Liver (tissue), 9 donors: ENCODE data around the gene BMPER. TPM values are rescaled to one million over a fixed set of nuclear protein-coding genes. Genes with fewer than 3 reads are reported as not detected.

Experiments
- DNase-seq: peaks from one replicate; pipeline ENCODE4 v3.0.0-alpha.2; 2017; ENCODE audit warnings: low spot score
- H3K27ac ChIP-seq, 2 donors: one replicate each; pipeline ENCODE4 v1.7.0; 2013; ENCODE audit warnings: inconsistent platforms in 2 of 2, low read length in 2 of 2, control low read depth in 1 of 2, low read depth in 1 of 2, mild to moderate bottlenecking in 1 of 2
- H3K27me3 ChIP-seq, 4 donors: one replicate each; pipeline versions ENCODE4 v1.6.1 to v1.7.0; 2013; ENCODE audit warnings: low read length in 3 of 4, inconsistent platforms in 1 of 4, mild to moderate bottlenecking in 1 of 4, moderate library complexity in 1 of 4; ENCODE audit not compliant: control insufficient read depth in 4 of 4, insufficient read depth in 4 of 4
- H3K36me3 ChIP-seq, 4 donors: one replicate each; pipeline versions ENCODE4 v1.6.1 to v1.7.0; 2013; ENCODE audit warnings: low read length in 3 of 4, mild to moderate bottlenecking in 3 of 4, low read depth in 1 of 4, moderate library complexity in 1 of 4; ENCODE audit not compliant: control insufficient read depth in 4 of 4, insufficient read depth in 3 of 4
- H3K4me1 ChIP-seq, 4 donors: one replicate each; pipeline versions ENCODE4 v1.6.1 to v1.7.0; 2013; ENCODE audit warnings: low read length in 3 of 4, mild to moderate bottlenecking in 3 of 4, moderate library complexity in 1 of 4; ENCODE audit not compliant: control insufficient read depth in 4 of 4, insufficient read depth in 4 of 4
- H3K4me3 ChIP-seq, 3 donors: one replicate each; pipeline versions ENCODE4 v1.6.1 to v1.7.0; 2013; ENCODE audit warnings: low read length in 3 of 3, control low read depth in 1 of 3, low read depth in 1 of 3, mild to moderate bottlenecking in 1 of 3
- H3K9ac ChIP-seq, 2 donors: one replicate each; pipeline ENCODE4 v1.7.0; 2013; ENCODE audit warnings: low read length in 2 of 2, mild to moderate bottlenecking in 2 of 2, moderate library complexity in 2 of 2, control low read depth in 1 of 2, low read depth in 1 of 2
- H3K9me3 ChIP-seq, 4 donors: one replicate each; pipeline versions ENCODE4 v1.6.1 to v1.7.0; 2013; ENCODE audit warnings: low read length in 3 of 4; ENCODE audit not compliant: control insufficient read depth in 4 of 4
- CTCF ChIP-seq: fragments of 150-350 bp; IDR thresholded peaks from 2 replicates; pipeline ENCODE4 v1.5.1; 2017; ENCODE audit warnings: improper control_type of control experiment, low read depth, low read length; ENCODE audit not compliant: missing input control
- EGR1 ChIP-seq, 2 donors: IDR thresholded peaks; 2 replicates each; pipeline ENCODE4 v1.6.1; 2016 to 2018; ENCODE audit warnings: antibody characterized with exemption in 2 of 2, low read depth in 2 of 2
- FOXA1 ChIP-seq: IDR thresholded peaks from 2 replicates; pipeline ENCODE4 v1.6.1; 2016; ENCODE audit warnings: antibody characterized with exemption
- FOXA2 ChIP-seq: IDR thresholded peaks from 2 replicates; pipeline ENCODE4 v1.6.1; 2016; ENCODE audit warnings: antibody characterized with exemption
- GABPA ChIP-seq, 2 donors: IDR thresholded peaks in 1 of 2; conservative IDR thresholded peaks in 1 of 2; 2 replicates each; pipeline ENCODE4 v1.6.1; 2016; ENCODE audit warnings: antibody characterized with exemption in 2 of 2, mild to moderate bottlenecking in 1 of 2, moderate library complexity in 1 of 2
- HNF4A ChIP-seq, 2 donors: conservative IDR thresholded peaks; 2 replicates each; pipeline ENCODE4 v1.6.1; 2016; ENCODE audit warnings: antibody characterized with exemption in 2 of 2, mild to moderate bottlenecking in 2 of 2
- HNF4G ChIP-seq: IDR thresholded peaks from 2 replicates; pipeline ENCODE4 v1.6.1; 2016; ENCODE audit warnings: antibody characterized with exemption
- JUND ChIP-seq, 2 donors: IDR thresholded peaks; 2 replicates each; pipeline ENCODE4 v1.6.1; 2016; ENCODE audit warnings: antibody characterized with exemption in 2 of 2
- MAX ChIP-seq: IDR thresholded peaks from 2 replicates; pipeline ENCODE4 v1.6.1; 2016; ENCODE audit warnings: antibody characterized with exemption
- NR2F2 ChIP-seq: IDR thresholded peaks from 2 replicates; pipeline ENCODE4 v1.6.1; 2016; ENCODE audit warnings: antibody characterized with exemption
- SP1 ChIP-seq: IDR thresholded peaks from 2 replicates; pipeline ENCODE4 v1.6.1; 2018; ENCODE audit warnings: antibody characterized with exemption, mild to moderate bottlenecking
- TAF1 ChIP-seq: conservative IDR thresholded peaks from 2 replicates; pipeline ENCODE4 v1.6.1; 2016; ENCODE audit warnings: antibody characterized with exemption, mild to moderate bottlenecking
- YY1 ChIP-seq: IDR thresholded peaks from 2 replicates; pipeline ENCODE4 v1.6.1; 2016; ENCODE audit warnings: antibody characterized with exemption, mild to moderate bottlenecking
- ZBTB33 ChIP-seq: IDR thresholded peaks from 2 replicates; pipeline ENCODE4 v1.6.1; 2016; ENCODE audit warnings: antibody characterized with exemption
- WGBS: extraction: QIAGEN DNeasy Blood & Tissue Kit; methylation state at CpG from one replicate; pipeline ENCODE4 v1.1.7; 2013; 5-methylcytosine and 5-hydroxymethylcytosine counted together
- polyA plus RNA-seq, 2 donors: library from polyadenylated mRNA; stranded (reverse) in 1 of 2; unstranded in 1 of 2; fragments of 200-250 nt in 1 of 2; fragments of >200 nt in 1 of 2; fragmentation: Nextera tagmentation in 1 of 2; extraction: Ambion mirVana in 1 of 2; gene quantifications; one replicate each; pipeline versions ENCODE4 v1.2.1 to v1.2.3, GENCODE V29; 2013 to 2015
- total RNA-seq, 2 donors: library from RNA; depleted of rRNA; stranded (reverse); fragments of >200 nt; gene quantifications; one replicate each; pipeline ENCODE4 v1.2.3, GENCODE V29; 2014
- TF ChIP-seq, protein P1 (sequence below): IDR thresholded peaks from 2 replicates; pipeline ENCODE4 v1.6.1; 2016; ENCODE audit warnings: antibody characterized with exemption, mild to moderate bottlenecking
- TF ChIP-seq, protein P2 (sequence below): IDR thresholded peaks from 2 replicates; pipeline ENCODE4 v1.6.1; 2016; ENCODE audit warnings: antibody characterized with exemption
- donor health status: healthy.
- donor health status: healthy.
- donor health status: healthy.
- donor health status: healthy.
- donor health status: healthy.

The BMPER gene
- total and polyA plus RNA-seq, 4 donors, result 4.0 to 8.5 (median 6.2) TPM

- no peak overlapping the region for H3K4me3 ChIP-seq
- peaks cover 0 to 10% (median 6%) of the 10 kb centered on the region in 4 donors for H3K9me3 ChIP-seq
- no peak for DNase-seq
- no peaks in the 10 kb centered on the region for H3K4me1 ChIP-seq
- no peak overlapping the region for H3K27ac ChIP-seq
- no peaks in the 10 kb centered on the region for H3K36me3 ChIP-seq
- TF ChIP-seq FOXA1 (no peak), FOXA2 (no peak), HNF4A (conservative IDR thresholded peaks at IDR 0.05) (no peak), MAX (no peak), CTCF (no peak), TAF1 (no peak), EGR1 (IDR thresholded peaks at IDR 0.05; ENCODE audit: low read depth in 2 of 2) (no peak), SP1 (no peak), JUND (IDR thresholded peaks at IDR 0.05) (no peak), ZBTB33 (no peak), GABPA (IDR thresholded peaks at IDR 0.05 in 1 of 2, conservative IDR thresholded peaks at IDR 0.05 in 1 of 2) (no peak), HNF4G (no peak), NR2F2 (no peak)
- TF ChIP-seq, protein P1, sequence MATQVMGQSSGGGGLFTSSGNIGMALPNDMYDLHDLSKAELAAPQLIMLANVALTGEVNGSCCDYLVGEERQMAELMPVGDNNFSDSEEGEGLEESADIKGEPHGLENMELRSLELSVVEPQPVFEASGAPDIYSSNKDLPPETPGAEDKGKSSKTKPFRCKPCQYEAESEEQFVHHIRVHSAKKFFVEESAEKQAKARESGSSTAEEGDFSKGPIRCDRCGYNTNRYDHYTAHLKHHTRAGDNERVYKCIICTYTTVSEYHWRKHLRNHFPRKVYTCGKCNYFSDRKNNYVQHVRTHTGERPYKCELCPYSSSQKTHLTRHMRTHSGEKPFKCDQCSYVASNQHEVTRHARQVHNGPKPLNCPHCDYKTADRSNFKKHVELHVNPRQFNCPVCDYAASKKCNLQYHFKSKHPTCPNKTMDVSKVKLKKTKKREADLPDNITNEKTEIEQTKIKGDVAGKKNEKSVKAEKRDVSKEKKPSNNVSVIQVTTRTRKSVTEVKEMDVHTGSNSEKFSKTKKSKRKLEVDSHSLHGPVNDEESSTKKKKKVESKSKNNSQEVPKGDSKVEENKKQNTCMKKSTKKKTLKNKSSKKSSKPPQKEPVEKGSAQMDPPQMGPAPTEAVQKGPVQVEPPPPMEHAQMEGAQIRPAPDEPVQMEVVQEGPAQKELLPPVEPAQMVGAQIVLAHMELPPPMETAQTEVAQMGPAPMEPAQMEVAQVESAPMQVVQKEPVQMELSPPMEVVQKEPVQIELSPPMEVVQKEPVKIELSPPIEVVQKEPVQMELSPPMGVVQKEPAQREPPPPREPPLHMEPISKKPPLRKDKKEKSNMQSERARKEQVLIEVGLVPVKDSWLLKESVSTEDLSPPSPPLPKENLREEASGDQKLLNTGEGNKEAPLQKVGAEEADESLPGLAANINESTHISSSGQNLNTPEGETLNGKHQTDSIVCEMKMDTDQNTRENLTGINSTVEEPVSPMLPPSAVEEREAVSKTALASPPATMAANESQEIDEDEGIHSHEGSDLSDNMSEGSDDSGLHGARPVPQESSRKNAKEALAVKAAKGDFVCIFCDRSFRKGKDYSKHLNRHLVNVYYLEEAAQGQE, result no peak
- TF ChIP-seq, protein P2, sequence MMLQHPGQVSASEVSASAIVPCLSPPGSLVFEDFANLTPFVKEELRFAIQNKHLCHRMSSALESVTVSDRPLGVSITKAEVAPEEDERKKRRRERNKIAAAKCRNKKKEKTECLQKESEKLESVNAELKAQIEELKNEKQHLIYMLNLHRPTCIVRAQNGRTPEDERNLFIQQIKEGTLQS, result no peak
- peaks cover 0 to 3% (median 0%) of the 10 kb centered on the region in 4 donors for H3K27me3 ChIP-seq
- no peak overlapping the region for H3K9ac ChIP-seq
- WGBS, result 9% methylated on average over 1 of the region's 1 CpG
These were observed 219.4 kb downstream of the BMPER start for GRCh38 chr7:34124765-34125164.

GRCh38 chr7:34128762-34129161 lies 223.4 kb downstream of the BMPER start:
- H3K9ac ChIP-seq, result no peak overlapping the region
- WGBS, result 79% methylated on average over 5 of the region's 5 CpGs
- peaks cover 0 to 9% (median 4%) of the 10 kb centered on the region in 4 donors for H3K9me3 ChIP-seq
- H3K4me1 ChIP-seq, result no peaks in the 10 kb centered on the region
- H3K27ac ChIP-seq, result no peak overlapping the region
- no peak overlapping the region for H3K4me3 ChIP-seq
- TF ChIP-seq CTCF (no peak), GABPA (IDR thresholded peaks at IDR 0.05 in 1 of 2, conservative IDR thresholded peaks at IDR 0.05 in 1 of 2) (no peak), FOXA2 (no peak), YY1 (no peak), ZBTB33 (no peak)
- TF ChIP-seq, protein P1, result no peak
- peaks cover 0 to 3% (median 0%) of the 10 kb centered on the region in 4 donors for H3K27me3 ChIP-seq
- DNase-seq, result no peak
- no peaks in the 10 kb centered on the region for H3K36me3 ChIP-seq
